Stimulated activated CD4-positive, alpha-beta T cell treated with anti-CD3 and anti-CD28 coated beads, Interleukin-1b, Interleukin-23, amount 100 ng/mL, for 1 hour (primary cell): ENCODE data around the gene SH3BP5.

Experiments used
- DNase-seq, 2 donors: peaks; one replicate each; pipeline ENCODE4 v3.0.0-alpha.2; 2020; ENCODE audit warnings: low read depth in 2 of 2

The SH3BP5 gene

DNA sequence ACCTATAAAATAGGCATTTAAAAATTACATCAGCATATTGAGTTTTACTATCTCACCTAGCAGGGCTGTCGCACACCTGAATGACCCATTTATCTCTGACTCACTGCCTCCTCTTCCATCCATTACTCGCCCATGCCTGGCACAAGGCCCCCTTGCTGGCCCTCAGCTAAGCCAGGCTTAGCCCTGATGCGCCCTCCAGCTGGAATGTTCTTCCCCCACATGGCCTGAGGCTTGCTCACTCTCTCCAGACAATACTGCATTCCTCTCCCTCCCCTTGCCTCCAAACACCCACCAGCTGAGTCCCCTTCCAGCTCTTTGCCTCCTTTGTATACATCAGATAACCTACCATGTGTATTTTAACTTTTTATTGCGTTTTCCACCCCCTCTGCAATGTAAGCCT is 7.2 kb downstream of the SH3BP5 start:
- no peak for DNase-seq

DNA sequence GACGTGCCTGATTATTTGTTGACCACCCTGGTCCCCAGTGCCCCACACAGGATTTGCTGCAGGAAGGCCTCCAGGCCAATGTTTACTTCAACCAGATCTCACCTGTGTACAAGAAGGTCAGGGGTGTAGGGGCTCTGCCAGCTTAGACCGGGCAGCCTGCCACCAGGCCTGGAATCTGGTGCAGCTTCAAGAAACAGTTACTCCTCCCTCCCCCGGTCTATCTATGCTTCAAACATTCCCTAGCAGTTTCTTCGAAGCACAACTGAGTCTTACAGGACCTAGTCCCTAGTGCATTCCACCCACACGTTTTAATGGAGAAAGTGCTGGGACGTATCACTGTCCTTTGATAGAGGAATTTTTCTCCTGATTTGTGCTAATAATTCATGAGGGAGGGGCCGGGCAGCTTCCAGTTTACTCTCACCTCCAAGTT is 8.0 kb downstream of the SH3BP5 start:
- DNase-seq = no peak

DNA sequence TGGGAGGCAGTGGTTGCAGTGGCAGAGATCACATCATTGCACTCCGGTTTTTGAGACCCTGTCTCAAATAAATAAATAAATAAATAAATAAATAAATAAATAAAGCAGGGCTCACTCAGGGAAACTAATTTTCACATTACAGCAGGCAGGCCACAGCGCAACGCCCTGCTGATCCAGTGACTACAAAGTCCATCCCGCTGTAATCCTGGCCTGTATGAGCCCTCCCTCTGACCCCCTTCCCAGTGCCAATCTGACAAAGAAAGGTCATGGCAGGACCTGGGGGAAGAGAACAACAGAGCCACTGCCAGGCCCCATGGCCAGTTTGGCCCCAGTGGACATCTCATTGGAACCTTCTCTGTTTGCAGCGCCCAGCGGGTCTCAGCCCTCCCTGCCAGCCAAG is 9.3 kb downstream of the SH3BP5 start:
- DNase-seq = no peak

DNA sequence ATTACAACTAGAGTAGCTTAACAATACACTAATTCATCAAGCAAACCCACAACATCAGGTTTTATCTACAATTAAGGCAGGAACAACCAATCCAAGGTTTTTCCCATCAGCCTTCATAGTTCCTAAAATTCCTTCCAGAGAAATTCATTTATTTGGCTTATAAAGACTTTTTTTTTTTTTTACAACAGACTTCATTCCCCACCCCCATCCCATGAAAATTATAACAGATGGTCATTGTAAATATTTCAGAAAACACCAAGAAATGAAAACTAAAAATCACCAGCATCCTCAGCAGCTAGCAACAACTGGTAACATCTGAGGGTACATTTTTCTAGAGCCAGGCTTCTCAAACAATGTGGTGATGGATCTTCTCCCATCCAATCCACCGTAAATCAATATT is 11.0 kb downstream of the SH3BP5 start:
- no peak for DNase-seq

DNA sequence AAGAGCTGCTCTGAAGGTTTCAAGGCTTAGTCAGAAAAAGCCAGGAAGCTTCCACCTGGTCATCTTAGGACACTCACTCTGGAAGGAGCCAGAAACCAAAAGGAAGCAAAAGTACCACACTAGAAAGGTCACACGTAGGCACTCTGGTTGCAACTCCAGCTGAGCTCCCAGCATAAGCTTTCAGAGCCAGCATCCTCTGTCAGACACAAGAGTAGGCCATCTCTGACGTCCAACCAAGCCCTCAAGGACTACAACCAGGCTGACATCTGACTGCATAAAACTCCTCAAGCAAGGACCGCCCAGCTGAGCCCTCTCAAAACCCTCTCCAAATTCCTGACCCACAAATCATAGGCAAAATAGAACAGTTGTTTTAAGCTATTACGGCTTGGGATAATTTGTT is 12.8 kb downstream of the SH3BP5 start:
- DNase-seq = no peak

DNA sequence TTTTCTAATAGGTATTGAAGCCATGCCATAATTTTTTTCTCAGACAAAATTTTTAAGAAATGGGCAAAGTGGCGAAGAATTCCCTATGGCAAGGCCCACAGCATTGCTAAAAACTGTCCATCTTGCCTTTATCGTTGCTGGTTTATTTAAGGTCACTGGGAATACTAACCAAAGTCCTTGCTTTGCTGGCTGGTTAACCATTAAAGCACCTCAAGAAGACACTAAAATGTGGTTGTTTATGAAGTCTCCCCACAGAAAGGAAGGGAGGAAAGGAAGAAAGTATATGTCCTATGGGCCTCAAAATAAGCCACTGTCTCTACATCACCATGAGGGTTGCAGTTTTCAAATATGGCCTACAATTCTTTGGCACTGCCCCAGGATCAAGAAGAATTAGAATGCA is 13.2 kb downstream of the SH3BP5 start:
- no peak for DNase-seq

DNA sequence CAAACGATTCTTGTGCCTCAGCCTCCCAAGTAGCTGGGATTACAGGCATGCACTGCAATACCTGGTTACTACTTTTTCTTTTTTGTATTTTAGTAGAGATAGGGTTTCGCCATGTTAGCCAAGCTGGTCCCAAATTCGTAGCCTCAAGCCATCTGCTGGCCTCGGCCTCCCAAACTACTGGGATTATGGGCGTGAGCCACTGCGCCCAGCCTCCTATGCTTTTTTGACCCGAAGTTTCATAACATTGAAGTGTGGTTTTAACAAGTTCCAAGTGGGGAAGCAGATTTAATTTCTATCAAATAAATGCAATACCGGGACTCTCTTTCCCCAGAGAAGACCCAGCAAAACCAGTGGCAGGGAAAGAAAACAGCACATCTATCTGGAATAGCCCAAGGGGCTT is 13.7 kb downstream of the SH3BP5 start:
- no peak for DNase-seq

DNA sequence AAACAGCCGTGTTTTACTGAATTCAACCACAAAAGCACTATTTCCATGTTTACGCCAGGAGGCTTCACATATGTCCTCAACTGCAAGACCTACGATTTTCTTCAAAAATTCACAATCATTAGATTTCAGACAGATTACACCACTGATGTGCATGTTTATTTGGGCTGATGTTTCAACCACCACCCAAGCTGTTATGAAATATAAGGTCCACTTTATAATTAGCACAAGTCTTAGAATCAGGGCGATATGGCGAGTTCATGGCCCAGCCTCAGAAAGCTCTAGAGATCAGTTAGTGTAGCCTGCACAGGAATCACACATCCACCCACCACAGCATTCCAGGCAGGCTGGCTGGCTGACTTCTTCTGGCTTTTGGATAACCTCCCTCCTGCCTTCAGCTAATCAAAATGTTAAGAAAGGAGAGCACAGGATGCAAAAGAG is 15.4 kb downstream of the SH3BP5 start:
- DNase-seq = no peak

DNA sequence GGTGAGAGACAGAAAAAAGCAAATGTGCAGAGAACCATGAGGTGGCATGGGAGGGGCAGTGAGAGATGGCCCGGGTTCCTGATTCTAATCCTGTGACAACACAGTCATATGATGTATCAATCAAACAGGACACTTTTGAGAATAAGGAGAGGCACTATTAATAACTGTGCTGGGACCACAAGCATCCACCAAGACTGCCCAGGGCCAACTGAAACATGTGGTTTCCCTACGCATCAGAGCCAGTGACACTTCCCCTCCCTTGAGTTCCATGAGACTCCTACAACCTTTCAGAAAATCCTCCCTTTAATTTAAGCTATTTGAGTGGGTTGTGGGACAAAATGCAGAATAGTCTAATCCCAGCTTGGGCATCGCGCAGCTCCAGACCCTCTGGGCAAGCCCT is 17.4 kb downstream of the SH3BP5 start:
- no peak for DNase-seq

DNA sequence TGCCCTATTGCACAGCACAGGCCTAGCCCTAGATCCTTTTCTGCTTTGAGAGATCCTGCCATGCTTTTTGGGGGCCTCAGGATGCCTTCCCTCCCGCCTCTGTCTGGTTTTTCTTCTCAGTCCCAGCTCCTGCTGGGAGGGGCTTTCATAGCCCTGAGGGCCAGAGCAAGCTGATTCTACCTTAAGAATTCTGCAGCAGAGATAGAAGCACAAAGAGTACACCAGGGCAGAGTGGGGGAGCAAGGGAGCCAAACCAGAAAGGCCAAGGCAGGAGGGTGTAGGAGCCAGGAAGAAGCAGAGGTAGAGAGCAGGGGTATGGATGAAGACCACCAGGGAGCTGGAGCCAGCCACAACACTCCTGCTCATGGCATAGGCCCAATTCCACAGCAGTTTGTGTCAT is 18.1 kb downstream of the SH3BP5 start:
- no peak for DNase-seq

DNA sequence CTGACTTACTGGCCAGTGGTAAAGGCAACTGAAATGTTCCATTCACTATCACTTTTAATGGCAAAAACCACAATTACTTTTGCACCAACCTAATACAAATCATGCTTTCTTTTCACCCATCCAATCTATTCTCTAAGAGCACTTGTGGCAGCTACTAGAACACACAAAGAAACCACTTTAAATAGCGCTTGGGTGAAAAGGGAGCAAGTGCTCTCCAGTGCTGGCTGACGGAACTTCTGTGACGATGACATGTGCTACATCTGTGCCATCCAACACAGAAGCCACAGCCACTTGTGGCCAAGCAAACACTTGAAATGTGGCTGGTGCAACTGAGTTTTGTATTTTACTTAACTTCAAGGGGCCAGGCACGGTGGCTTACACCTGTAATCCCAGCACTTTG is 18.9 kb downstream of the SH3BP5 start:
- DNase-seq = no peak

DNA sequence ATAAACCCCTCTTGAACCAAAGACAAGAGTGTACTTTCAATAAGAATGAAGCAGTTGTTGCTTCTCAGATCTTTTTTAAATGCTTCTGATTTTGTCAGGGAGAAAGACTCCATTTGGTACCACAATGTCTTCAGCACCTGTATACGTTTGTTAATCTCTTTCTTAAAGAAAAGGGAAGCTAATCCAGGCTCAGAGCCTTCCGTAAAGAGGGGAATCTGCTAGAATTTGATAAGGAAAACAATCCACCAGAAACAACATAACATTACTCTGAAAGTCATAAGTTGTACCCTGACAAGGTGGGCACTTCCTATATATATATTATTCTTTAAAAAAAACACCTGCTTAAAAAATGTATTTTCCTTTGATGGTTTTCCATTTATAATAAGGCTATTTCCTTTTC is 19.8 kb downstream of the SH3BP5 start:
- no peak for DNase-seq

DNA sequence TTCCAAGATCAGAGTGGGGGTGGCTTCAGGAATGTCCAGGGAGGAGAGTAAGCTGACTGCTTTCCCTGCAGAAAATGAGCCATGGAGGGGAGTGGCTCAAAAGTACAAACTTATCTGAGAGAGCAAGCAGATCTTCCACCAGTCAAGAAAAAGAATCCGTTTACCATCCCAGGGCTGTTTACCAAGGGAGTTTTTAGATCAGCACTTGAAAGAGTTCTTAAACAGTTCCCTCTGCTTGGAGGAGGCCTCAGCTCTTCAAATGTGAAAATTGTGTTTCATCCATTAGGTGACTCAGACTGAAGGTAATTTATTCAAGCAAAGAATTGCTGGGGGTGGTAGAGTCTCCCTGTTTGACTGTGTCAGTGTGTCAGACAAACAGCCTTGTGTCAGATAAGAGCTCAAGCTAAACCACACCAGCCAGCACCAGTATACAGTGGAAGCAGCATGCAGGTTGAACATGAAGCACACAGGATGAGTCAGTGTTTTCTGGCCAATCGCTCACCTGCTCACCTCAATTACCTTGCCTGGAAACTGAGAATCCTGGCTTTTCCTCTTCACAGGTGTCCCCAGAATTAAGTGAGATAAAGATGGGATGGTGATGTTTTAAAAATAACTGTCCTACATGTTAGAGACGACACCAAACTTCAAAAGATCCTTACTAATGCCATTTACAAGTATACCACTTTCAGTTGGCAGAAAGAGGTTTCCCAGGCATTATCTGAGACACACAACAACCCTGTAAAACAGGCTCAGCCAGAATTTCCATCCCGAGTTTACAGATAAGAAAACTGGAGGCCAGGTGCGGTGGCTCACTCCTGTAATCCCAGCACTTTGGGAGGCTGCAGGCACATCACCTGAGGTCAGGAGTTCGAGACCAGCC is 21.7 kb downstream of the SH3BP5 start:
- DNase-seq = no peak

DNA sequence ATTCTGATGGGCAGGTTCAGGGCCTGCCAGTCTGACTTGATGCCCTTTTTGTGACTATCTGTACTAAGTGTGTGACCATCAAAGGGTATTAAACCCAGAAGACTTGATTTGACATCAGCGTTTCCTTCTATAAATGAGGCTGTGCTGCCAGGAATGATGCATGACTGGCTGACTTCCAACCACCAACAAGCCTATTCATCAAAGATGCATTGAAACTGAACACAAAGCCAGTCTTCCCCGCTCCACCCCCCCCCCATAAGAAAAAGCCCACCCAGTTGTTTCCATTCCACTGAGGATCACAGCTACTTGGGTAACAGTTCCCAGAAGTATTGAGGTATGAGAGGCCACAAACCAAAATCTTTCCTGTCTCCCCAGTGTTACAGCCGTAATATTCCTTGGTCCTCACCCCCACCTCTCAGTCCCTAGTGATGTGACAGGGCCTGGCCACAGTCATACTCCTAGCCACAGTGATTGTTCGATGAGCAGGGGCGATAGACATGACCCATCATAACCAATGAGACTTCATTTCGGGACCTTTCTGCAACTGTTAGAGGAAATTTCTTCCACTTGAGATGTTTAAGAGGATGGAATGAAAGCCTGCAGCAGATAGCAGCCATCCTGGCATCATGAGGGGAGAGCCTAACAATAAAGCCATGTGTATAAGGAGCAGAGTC is 22.6 kb downstream of the SH3BP5 start:
- DNase-seq = no peak

DNA sequence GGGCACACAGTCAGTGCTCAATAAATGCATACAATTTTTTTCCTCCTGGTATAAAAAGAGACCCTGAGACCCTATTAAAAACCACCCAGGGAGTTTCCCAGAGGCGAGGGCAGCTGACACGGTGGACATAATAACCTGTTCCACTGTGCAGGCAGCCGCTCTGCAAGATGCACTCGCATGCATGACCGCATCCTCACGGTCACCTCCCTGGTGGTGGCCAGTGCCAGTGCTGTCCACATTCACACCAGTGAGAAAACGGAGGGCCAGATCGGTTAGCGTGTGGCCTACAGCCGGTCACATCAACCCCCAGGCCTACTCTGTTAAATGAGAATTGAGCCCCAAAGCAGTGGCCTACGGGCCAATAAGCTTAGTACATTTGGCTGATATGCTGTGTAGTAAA is 24.8 kb downstream of the SH3BP5 start:
- no peak for DNase-seq

DNA sequence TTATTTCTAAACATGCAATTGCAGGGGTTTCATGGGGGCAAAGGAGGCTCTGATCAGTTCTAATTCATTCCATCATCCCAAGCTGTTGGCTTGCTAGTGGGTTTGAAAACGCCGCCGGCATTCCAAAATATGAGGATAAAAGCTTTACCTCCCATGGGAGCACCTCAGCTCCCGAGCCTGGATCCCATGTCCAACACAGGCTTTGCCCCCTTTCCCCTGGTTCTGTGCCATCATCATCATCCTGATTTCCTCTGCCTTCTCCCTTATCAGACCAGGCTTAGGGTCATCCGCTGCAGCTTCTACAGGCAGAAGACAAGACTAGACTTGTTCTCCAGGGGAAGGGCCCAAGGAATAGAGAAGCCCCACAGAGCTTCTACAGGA is 25.4 kb downstream of the SH3BP5 start:
- no peak for DNase-seq

DNA sequence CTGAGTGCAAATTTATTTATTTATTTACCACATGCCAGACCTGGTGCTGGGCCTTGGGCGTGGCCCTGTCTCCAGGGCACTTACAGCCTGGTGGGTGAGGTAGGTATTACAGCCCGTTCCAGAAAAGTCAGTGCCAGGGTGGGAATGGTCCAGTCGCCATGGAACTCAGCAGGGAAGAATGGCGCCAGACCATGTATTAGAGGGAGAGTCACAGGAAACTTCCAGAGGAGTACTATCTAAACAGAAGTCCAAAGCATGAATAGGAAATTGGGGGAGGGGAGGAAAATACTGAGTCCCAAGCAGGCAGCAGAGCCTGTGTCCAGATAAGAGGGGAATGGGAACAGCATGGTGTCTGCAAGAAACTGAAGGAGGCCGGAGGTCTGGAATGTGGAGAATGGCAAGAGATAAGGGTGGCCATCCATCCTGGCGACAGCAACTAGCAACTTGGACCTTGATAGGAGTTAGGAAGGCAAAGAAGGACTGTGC is 27.0 kb downstream of the SH3BP5 start:
- no peak for DNase-seq

DNA sequence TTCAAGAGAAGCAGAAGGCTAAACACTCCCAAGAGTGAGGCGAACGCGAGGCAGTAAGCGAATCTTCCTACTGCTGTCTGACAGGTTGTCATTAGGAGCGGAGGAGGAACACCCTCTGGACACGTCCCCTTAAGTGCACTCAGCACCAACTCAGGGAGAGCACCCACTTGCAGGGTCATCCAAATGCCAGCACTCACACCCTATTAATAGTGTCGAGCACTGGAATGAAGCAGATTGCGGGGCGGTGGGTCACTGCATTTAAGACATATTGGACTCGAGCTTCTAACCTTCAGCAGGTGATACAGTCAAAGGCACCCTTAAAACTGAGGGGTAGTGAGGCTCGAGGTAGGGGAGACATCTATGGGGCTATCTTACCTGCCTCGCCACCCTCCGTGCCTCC is 28.7 kb downstream of the SH3BP5 start:
- no peak for DNase-seq

DNA sequence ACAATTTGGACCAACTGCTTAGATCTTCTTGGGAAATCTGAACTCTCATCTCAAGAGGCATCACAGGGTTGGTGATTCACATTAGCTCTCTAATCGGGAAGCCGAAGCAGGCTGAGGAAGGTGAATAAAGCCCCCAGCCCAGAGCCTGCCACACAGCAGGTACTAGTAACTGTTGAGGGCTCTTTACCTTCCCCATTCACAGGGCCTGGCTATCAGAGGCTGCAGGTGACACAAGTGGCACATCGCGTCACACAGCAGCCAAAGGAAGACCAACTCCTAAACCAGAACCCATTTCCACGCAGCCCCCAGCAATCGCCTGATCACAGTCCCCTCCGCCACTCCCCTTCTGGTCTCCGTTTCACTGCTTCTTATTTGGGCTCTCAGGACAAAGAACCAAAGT is 29.2 kb downstream of the SH3BP5 start:
- DNase-seq = no peak

DNA sequence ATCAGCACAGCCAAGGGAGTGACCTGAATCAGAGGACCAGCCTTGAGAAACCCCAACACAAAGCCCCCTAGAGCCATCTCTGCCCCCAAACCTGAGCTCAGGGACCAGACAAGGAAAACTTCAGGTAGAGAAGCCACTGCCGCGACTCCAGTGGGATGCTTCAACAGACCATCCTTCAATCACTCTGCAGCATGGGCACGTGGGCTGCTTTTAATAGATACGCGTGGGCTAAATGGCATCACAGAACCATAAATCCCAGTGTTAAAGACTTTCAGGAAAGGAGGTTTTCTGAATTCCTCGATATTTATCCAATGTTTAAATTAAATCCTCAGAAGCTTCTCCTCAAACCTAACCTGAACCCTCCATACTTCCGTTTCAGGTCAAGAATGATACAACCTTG is 30.6 kb downstream of the SH3BP5 start:
- no peak for DNase-seq

DNA sequence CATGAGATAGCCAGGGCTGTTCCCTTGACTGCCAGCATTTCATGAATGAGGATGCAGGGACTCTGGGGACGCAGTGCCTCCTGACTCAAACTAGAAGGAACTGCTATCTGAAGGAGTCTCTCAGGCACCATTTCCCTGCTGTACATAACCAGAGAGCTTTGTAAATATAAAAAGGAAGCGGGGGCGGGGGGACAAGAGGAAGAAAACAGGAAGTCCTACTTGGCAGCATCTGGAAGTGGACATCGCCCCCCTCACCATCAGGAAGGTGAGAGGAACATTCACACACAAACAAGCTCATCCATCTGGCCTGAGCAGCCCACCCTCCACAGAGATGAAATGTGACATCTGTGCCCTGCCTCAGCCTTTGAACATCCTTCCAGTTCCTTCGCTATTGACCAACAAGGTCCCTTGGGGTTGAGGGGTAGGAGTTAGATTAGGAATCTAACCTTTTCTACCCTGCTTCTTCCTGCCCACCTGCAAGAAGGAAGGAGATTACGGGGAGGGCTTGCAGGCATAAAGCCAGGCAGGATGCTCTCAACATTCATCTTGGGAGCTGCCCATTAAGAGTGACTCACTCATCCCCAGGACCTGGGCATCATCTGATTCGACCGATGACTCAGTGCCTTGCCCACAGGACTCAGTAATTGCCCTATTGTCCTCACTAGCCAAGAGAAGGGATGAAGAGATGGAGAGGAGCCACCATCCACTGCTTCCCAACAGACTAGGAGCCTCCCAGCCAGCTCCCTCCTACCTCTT is 31.9 kb downstream of the SH3BP5 start:
- no peak for DNase-seq

DNA sequence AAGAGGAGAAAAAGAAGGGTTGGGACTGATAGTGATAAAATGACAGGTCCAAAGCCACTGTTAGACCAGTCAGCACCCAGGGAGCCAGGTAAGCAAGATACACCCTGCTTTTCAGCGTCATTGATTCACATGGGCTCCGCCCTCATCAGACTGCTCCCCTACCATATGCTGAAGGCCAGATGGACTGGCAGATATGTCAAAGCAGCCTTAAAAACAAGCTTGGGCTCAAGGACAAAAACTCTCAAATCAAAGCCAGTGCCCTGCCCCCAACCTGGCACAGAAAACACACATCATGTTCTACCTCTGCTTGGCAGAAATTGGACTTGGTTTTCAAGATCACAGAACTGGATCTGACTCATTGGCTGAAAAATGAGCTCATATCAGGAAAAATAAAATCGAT is 33.4 kb downstream of the SH3BP5 start:
- no peak for DNase-seq

DNA sequence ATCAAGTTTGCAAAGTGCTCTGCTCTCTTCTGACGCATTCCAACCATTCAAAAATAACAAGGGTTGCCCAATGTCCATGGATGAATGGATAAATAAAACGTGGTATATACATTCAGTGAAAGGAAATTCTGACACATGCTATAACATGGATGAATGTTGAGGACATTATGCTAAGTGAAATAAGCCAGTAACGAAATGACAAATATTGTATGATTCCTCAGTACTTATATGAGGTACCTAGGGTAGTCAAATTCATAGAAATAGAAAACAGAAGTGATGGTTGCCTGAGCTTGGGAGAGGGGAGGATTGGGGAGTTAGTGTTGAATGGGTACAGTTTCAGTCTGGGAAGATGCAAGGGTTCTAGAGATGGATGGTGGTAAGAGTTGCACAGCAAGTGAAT is 33.9 kb downstream of the SH3BP5 start:
- no peak for DNase-seq
